IMR-90 (cell line): ENCODE data around the gene HOXA13. TPM values are rescaled to one million over a fixed set of nuclear protein-coding genes. Genes with fewer than 3 reads are reported as not detected.

ENCODE experiments used
- ATAC-seq: fragments of 200-7000 bp; cut with Tn5 transposase; 2 replicates; pipeline ENCODE4 v1.9.1; 2020; ENCODE audit warnings: low read depth, mild to moderate bottlenecking, moderate library complexity
- BruUV-seq: library from RNA; stranded (reverse); fragments of 400-500 nt; replicated peaks from 2 replicates; lab custom pipeline; 2021; lab: Mats Ljungman, UMichigan
- CTCF ChIA-PET: fragments of 300-600 bp; formaldehyde crosslinking; extraction: SDS; loops from one replicate; lab custom pipeline; 2021; ENCODE audit warnings: antibody characterized with exemption; lab: Yijun Ruan, JAX
- POLR2A ChIA-PET: fragments of 300-600 bp; sonication (Branson Sonifier 250); formaldehyde crosslinking; loops from one replicate; lab custom pipeline; 2022; ENCODE audit warnings: antibody characterized with exemption; ENCODE audit not compliant: unreplicated experiment; lab: Charles Lee
- DNase-seq: peaks from one replicate; pipeline ENCODE4 v3.0.0; 2013
- H2AFZ ChIP-seq: replicated peaks from 2 replicates; pipeline ENCODE3; 2013; ENCODE audit warnings: low read length, mild to moderate bottlenecking; ENCODE audit not compliant: poor library complexity
- H2AK5ac ChIP-seq: 2 replicates; pipeline ENCODE4 v1.6.1; 2013; ENCODE audit warnings: low read depth, low read length, inconsistent platforms
- H2AK9ac ChIP-seq: replicated peaks from 2 replicates; pipeline ENCODE3; 2013; ENCODE audit warnings: mild to moderate bottlenecking, low read depth, low read length, moderate library complexity; ENCODE audit not compliant: poor library complexity
- H2BK120ac ChIP-seq: 2 replicates; pipeline ENCODE4 v1.6.1; 2013; ENCODE audit warnings: low read depth, low read length, inconsistent platforms
- H2BK15ac ChIP-seq: 3 replicates; pipeline ENCODE4 v1.6.1; 2013; ENCODE audit warnings: low read depth, low read length, inconsistent platforms
- H2BK20ac ChIP-seq: 2 replicates; pipeline ENCODE4 v1.6.1; 2013; ENCODE audit warnings: low read depth, mild to moderate bottlenecking, inconsistent platforms, low read length, moderate library complexity
- H2BK5ac ChIP-seq: 2 replicates; pipeline ENCODE4 v1.6.1; 2013; ENCODE audit warnings: mild to moderate bottlenecking, low read depth, low read length, inconsistent platforms; ENCODE audit not compliant: poor library complexity, severe bottlenecking
- H3K14ac ChIP-seq: replicated peaks from 2 replicates; pipeline ENCODE4 v1.6.1; 2013; ENCODE audit warnings: low read depth, low read length, inconsistent platforms
- H3K18ac ChIP-seq: 2 replicates; pipeline ENCODE4 v1.6.1; 2013; ENCODE audit warnings: low read depth, low read length, control low read depth
- H3K23ac ChIP-seq: 2 replicates; pipeline ENCODE4 v1.6.1; 2013; ENCODE audit warnings: low read depth, low read length, inconsistent platforms
- H3K27ac ChIP-seq: 2 replicates; pipeline ENCODE4 v1.5.1; 2013; ENCODE audit warnings: mild to moderate bottlenecking, control low read depth, low read length; ENCODE audit not compliant: insufficient read depth
- H3K27me3 ChIP-seq: 2 replicates; pipeline ENCODE4 v1.6.1; 2013; ENCODE audit warnings: low read length; ENCODE audit not compliant: control insufficient read depth, insufficient read depth
- H3K36me3 ChIP-seq: 2 replicates; pipeline ENCODE4 v1.6.1; 2013; ENCODE audit warnings: low read length, mixed read lengths; ENCODE audit not compliant: control insufficient read depth, insufficient read depth
- H3K4ac ChIP-seq: 2 replicates; pipeline ENCODE4 v1.6.1; 2013; ENCODE audit warnings: low read depth, low read length, inconsistent platforms
- H3K4me1 ChIP-seq: 2 replicates; pipeline ENCODE4 v1.6.1; 2013; ENCODE audit warnings: low read length, mixed read lengths; ENCODE audit not compliant: control insufficient read depth, insufficient read depth
- H3K4me2 ChIP-seq: 2 replicates; pipeline ENCODE4 v1.6.1; 2013; ENCODE audit warnings: low read depth, mild to moderate bottlenecking, control low read depth, low read length, moderate library complexity
- H3K4me3 ChIP-seq: 2 replicates; pipeline ENCODE4 v1.5.1; 2013; ENCODE audit warnings: low read depth, mild to moderate bottlenecking, control low read depth, low read length, moderate library complexity; ENCODE audit not compliant: insufficient read depth
- H3K56ac ChIP-seq: 2 replicates; pipeline ENCODE4 v1.6.1; 2013; ENCODE audit warnings: low read length, inconsistent platforms; ENCODE audit not compliant: insufficient read depth; ENCODE audit errors: extremely low read depth
- H3K79me1 ChIP-seq, 2 experiments: 2 replicates each; pipeline ENCODE4 v1.6.1; 2013; ENCODE audit warnings: low read length in 2 of 2, inconsistent platforms in 1 of 2, low read depth in 1 of 2
- H3K9ac ChIP-seq: 2 replicates; pipeline ENCODE4 v1.6.1; 2013; ENCODE audit warnings: low read depth, low read length, control low read depth
- H3K9me1 ChIP-seq: 2 replicates; pipeline ENCODE4 v1.6.1; 2013; ENCODE audit warnings: low read length, inconsistent platforms; ENCODE audit not compliant: insufficient read depth
- H3K9me3 ChIP-seq: 2 replicates; pipeline ENCODE4 v1.6.1; 2013; ENCODE audit warnings: low read length; ENCODE audit not compliant: control insufficient read depth, insufficient read depth
- H4K20me1 ChIP-seq: 2 replicates; pipeline ENCODE4 v1.6.1; 2013; ENCODE audit warnings: low read length, inconsistent platforms; ENCODE audit not compliant: insufficient read depth
- H4K5ac ChIP-seq: 2 replicates; pipeline ENCODE4 v1.6.1; 2013; ENCODE audit warnings: mild to moderate bottlenecking, low read depth, low read length, control low read depth
- H4K8ac ChIP-seq, 2 experiments: 2 replicates each; pipeline ENCODE4 v1.6.1; 2013; ENCODE audit warnings: low read depth in 2 of 2, low read length in 2 of 2, control low read depth in 1 of 2, inconsistent platforms in 1 of 2
- H4K91ac ChIP-seq: 2 replicates; pipeline ENCODE4 v1.6.1; 2013; ENCODE audit warnings: low read depth, low read length, inconsistent platforms; ENCODE audit not compliant: insufficient read depth
- ELK1 ChIP-seq: fragments of 150-350 bp; IDR thresholded peaks from 2 replicates; pipeline ENCODE4 v1.6.1; 2016; ENCODE audit warnings: low read depth, mild to moderate bottlenecking, low read length, moderate library complexity, borderline replicate concordance
- WGBS, 2 experiments: methylation state at CpG; one replicate each; pipeline versions ENCODE4 v1.1.5 to v1.1.7; 2013; ENCODE audit warnings: missing lambda C conversion rate in 2 of 2; ENCODE audit not compliant: insufficient read length in 1 of 2; ENCODE audit errors: extremely low coverage in 2 of 2; 5-methylcytosine and 5-hydroxymethylcytosine counted together
- dilution Hi-C: fragments of 300-500 bp; cut with HindIII; formaldehyde crosslinking; loops from one replicate; pipeline ENCODE4 v1.14.3; 2018; ENCODE audit warnings: low sequenced_read_pairs; ENCODE audit not compliant: unreplicated experiment
- in situ Hi-C: fragments of 300-500 bp; cut with MboI; formaldehyde crosslinking; loops from 3 replicates; pipeline ENCODE4 v1.14.3; 2019; ENCODE audit warnings: low sequenced_read_pairs, inconsistent platforms, mixed read lengths
- intact Hi-C: fragments of 100-400 bp; cut with micrococcal nuclease; formaldehyde crosslinking; loops from 2 replicates; pipeline ENCODE4 v1.10.0; 2022
- polyA plus RNA-seq, 3 experiments: library from polyadenylated mRNA; depleted of rRNA; stranded (reverse); fragments of >200 nt; gene quantifications; 2 replicates each; pipeline ENCODE4 v1.2.3, GENCODE V29; 2012; ENCODE audit warnings: low replicate concordance in 1 of 3
- total RNA-seq: library from RNA; depleted of rRNA; stranded (reverse); fragments of >200 nt; gene quantifications from 2 replicates; pipeline ENCODE4 v1.2.3, GENCODE V29; 2012

Gene HOXA13
- total and polyA plus RNA-seq, 2 of the 4 experiments (the other 2 are of a cell fraction): not detected

DNA sequence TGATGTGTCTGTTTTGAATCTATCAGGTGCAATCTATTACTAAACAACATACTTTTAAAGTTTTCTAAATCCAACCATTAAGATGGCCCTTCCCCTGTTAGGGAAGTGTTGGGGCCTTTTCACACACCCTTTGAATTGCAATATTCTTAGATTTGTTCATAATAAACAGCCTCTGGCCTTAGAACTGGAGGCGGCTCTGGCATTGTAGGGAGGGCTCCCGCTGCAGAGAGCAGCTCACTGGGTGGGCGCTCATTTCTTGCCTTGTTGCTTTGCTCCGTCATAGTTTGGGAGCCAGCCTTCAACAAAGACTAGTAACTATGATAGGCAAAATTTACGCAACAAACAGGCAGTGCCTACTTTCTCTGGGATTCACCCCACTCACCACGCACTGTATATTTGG, 21.5 kb downstream of the HOXA13 start:
- H4K20me1 ChIP-seq: 0 out of 2 replicates have a peak, but pooled peaks cover 7% of the 10 kb centered on the region
- H2BK5ac ChIP-seq: no peak overlapping the region
- no peak overlapping the region for H4K5ac ChIP-seq
- no peaks in the 10 kb centered on the region; the same call in 1 of the 2 replicates for H3K4me1 ChIP-seq
- POLR2A ChIA-PET: no interaction called here
- H3K23ac ChIP-seq: no peak overlapping the region
- dilution Hi-C loops: no loop called here
- WGBS, 2 experiments: 68% methylated on average over 2 of the region's 6 CpGs; no CpG with 5 or more reads in 1 of the 2 experiments
- no peak overlapping the region for H4K91ac ChIP-seq
- in situ Hi-C loops: no loop called here
- no peak overlapping the region for H3K27ac ChIP-seq
- H3K9me3 ChIP-seq: peaks cover 4% of the 10 kb centered on the region; the same call in 1 of the 2 replicates
- H3K4me2 ChIP-seq: no peak overlapping the region
- H3K9me1 ChIP-seq: no peaks in the 10 kb centered on the region
- no peak overlapping the region for H4K8ac ChIP-seq
- ATAC-seq: no peak
- no peak overlapping the region for H2AK9ac ChIP-seq
- DNase-seq: no peak
- no peak for TF ChIP-seq ELK1
- H3K4ac ChIP-seq: no peak overlapping the region
- H2AFZ ChIP-seq: no peak overlapping the region
- CTCF ChIA-PET: interaction anchor here (0.5 to 1.3 kb wide), 4 partner anchors 10 to 809 kb away, joined by 3 to 8 read pairs (median 4); no protein-coding TSS in a partner anchor
- H3K14ac ChIP-seq: no peak overlapping the region
- no peaks in the 10 kb centered on the region for H3K79me1 ChIP-seq
- H3K18ac ChIP-seq: no peak overlapping the region
- H3K56ac ChIP-seq: no peak overlapping the region
- no peak overlapping the region for H2BK20ac ChIP-seq
- H2AK5ac ChIP-seq: no peak overlapping the region
- no peak overlapping the region for H3K9ac ChIP-seq
- no peaks in the 10 kb centered on the region for H3K36me3 ChIP-seq
- no peak overlapping the region for H2BK120ac ChIP-seq
- H3K27me3 ChIP-seq: peaks cover 88% of the 10 kb centered on the region
- no peak overlapping the region for H2BK15ac ChIP-seq
- intact Hi-C loops: no loop called here
- no TSS peak for BruUV-seq
- H3K4me3 ChIP-seq: no peak overlapping the region
